Endothelial cell of umbilical vein (primary cell): ENCODE results near the gene PLEKHA5.

Experiments used
- CTCF ChIP-seq, 2 donors: IDR thresholded peaks; 1 replicate in 1 of 2; 2 replicates in 1 of 2; pipeline ENCODE4 v1.5.1; 2011; ENCODE audit warnings: low read length in 2 of 2, mild to moderate bottlenecking in 2 of 2, moderate library complexity in 2 of 2, control low read depth in 1 of 2, inconsistent platforms in 1 of 2, low read depth in 1 of 2; ENCODE audit not compliant: insufficient read depth in 1 of 2; ENCODE audit errors: extremely low read depth in 1 of 2
- EZH2 ChIP-seq: IDR thresholded peaks from 2 replicates; pipeline ENCODE4 v1.6.1; 2012; ENCODE audit warnings: borderline replicate concordance, low read depth, mild to moderate bottlenecking, moderate library complexity, low read length, inconsistent platforms; ENCODE audit not compliant: severe bottlenecking
- FOS ChIP-seq: IDR thresholded peaks from 2 replicates; pipeline ENCODE4 v1.6.1; 2011; ENCODE audit warnings: mild to moderate bottlenecking, low read length, moderate library complexity, borderline replicate concordance; ENCODE audit not compliant: insufficient read depth
- GATA2 ChIP-seq: IDR thresholded peaks from 2 replicates; pipeline ENCODE4 v1.7.0; 2011; ENCODE audit warnings: low read depth, mild to moderate bottlenecking, moderate library complexity, mixed read lengths, low read length; ENCODE audit not compliant: insufficient read length, insufficient read depth
- JUN ChIP-seq: IDR thresholded peaks from 2 replicates; pipeline ENCODE4 v1.6.1; 2011; ENCODE audit warnings: borderline replicate concordance, low read depth; ENCODE audit not compliant: insufficient read length, insufficient read depth
- MYC ChIP-seq: IDR thresholded peaks from one replicate; pipeline ENCODE4 v1.6.1; 2011; ENCODE audit warnings: mild to moderate bottlenecking, low read depth, low read length
- POLR2A ChIP-seq: IDR thresholded peaks from 2 replicates; pipeline ENCODE4 v1.6.1; 2012; ENCODE audit warnings: low read depth, mild to moderate bottlenecking, control low read depth, low read length
- POLR2AphosphoS5 ChIP-seq: IDR thresholded peaks from 2 replicates; pipeline ENCODE4 v1.6.1; 2012; ENCODE audit warnings: low read depth, mild to moderate bottlenecking, control low read depth, low read length, moderate library complexity; ENCODE audit not compliant: insufficient read depth
- TF ChIP-seq, protein P1 (sequence below): IDR thresholded peaks from 2 replicates; pipeline ENCODE4 v1.6.1; 2011; ENCODE audit not compliant: insufficient read depth, insufficient read length

GRCh38 chr12:19423166-19423930 lies 293.8 kb downstream of the PLEKHA5 start:
- TF ChIP-seq GATA2 (no peak), EZH2 (no peak), CTCF (IDR thresholded peaks at IDR 0.05; ENCODE audit: extremely low read depth in 1 of 2, insufficient read depth in 1 of 2, low read depth in 1 of 2, low read length in 2 of 2) (no peak), POLR2A (no peak), FOS (no peak), POLR2AphosphoS5 (no peak), MYC (no peak), JUN (no peak)
- TF ChIP-seq, protein P1, sequence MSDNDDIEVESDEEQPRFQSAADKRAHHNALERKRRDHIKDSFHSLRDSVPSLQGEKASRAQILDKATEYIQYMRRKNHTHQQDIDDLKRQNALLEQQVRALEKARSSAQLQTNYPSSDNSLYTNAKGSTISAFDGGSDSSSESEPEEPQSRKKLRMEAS = no peak
